GM18505 (cell line): ENCODE measurements around the gene CD6.

Experiments used
- ATAC-seq: cut with Tn5 transposase; IDR thresholded peaks from one replicate; pipeline ENCODE4 v1.9.1; 2021; ENCODE audit not compliant: unreplicated experiment
- POLR2A ChIP-seq: IDR thresholded peaks from 4 replicates; pipeline ENCODE4 v1.6.1; 2011; ENCODE audit warnings: borderline replicate concordance; ENCODE audit not compliant: insufficient read depth, insufficient read length; ENCODE audit errors: extremely low read depth

CD6 gene

GRCh38 chr11:61023086-61023965 lies 51.8 kb downstream of the CD6 start:
- ATAC-seq = no peak
- TF ChIP-seq POLR2A = no peak

GRCh38 chr11:61023966-61024295 lies 52.5 kb downstream of the CD6 start:
- TF ChIP-seq POLR2A = no peak
- no peak for ATAC-seq

GRCh38 chr11:61024938-61025820 lies 53.7 kb downstream of the CD6 start:
- no peak for TF ChIP-seq POLR2A
- ATAC-seq = no peak

- no peak for TF ChIP-seq POLR2A
- ATAC-seq = no peak
These were observed 54.3 kb downstream of the CD6 start for GRCh38 chr11:61025821-61026120.

- no peak for TF ChIP-seq POLR2A
- ATAC-seq = no peak
These were observed 54.9 kb downstream of the CD6 start for GRCh38 chr11:61026121-61027031.

GRCh38 chr11:61027141-61027840 lies 55.8 kb downstream of the CD6 start:
- no peak for ATAC-seq
- TF ChIP-seq POLR2A = no peak

GRCh38 chr11:61028135-61028729 lies 56.8 kb downstream of the CD6 start:
- peak; percentile 64 for ATAC-seq
- no peak for TF ChIP-seq POLR2A

GRCh38 chr11:61032824-61033223 lies 61.3 kb downstream of the CD6 start:
- no peak for TF ChIP-seq POLR2A
- no peak for ATAC-seq

- TF ChIP-seq POLR2A = no peak
- no peak for ATAC-seq
These were observed 61.9 kb downstream of the CD6 start for GRCh38 chr11:61033417-61033816.

- TF ChIP-seq POLR2A = no peak
- ATAC-seq = no peak
These were observed 62.6 kb downstream of the CD6 start for GRCh38 chr11:61034111-61034510.

GRCh38 chr11:61034704-61035525 lies 63.4 kb downstream of the CD6 start:
- no peak for ATAC-seq
- no peak for TF ChIP-seq POLR2A

- no peak for ATAC-seq
- TF ChIP-seq POLR2A = no peak
These were observed 64.0 kb downstream of the CD6 start for GRCh38 chr11:61035526-61035835.
